GM13976 (cell line): Measurements from ENCODE around the gene ERCC8.
"Not testable (repeated sequence)": the region's sequence is repeated elsewhere in the genome, so short reads cannot be mapped to it uniquely, and the experiment has no call there.

Experiments
- DNase-seq: peaks from one replicate; pipeline ENCODE4 v3.0.0; 2012; ENCODE audit warnings: low spot score
- CTCF ChIP-seq: IDR thresholded peaks from 2 replicates; pipeline ENCODE4 v1.5.1; 2012; ENCODE audit warnings: borderline replicate concordance, mild to moderate bottlenecking; ENCODE audit not compliant: insufficient read depth; ENCODE audit errors: extremely low read depth, missing control alignments, control extremely low read depth
- in situ Hi-C: fragments of 300-500 bp; cut with MboI; formaldehyde crosslinking; loops from one replicate; pipeline ENCODE4 v1.12.0; 2022; ENCODE audit warnings: low sequenced_read_pairs, mixed read lengths, inconsistent platforms; ENCODE audit not compliant: unreplicated experiment

The ERCC8 gene

GRCh38 chr5:60870857-60871256 lies 74.0 kb downstream of the ERCC8 start:
- no peak for DNase-seq
- no peak for TF ChIP-seq CTCF
- in situ Hi-C loops = no loop called here

GRCh38 chr5:60860572-60860971 lies 84.3 kb downstream of the ERCC8 start:
- in situ Hi-C loops, DNase-seq: not testable (repeated sequence)

GRCh38 chr5:60856066-60856465 lies 88.8 kb downstream of the ERCC8 start:
- no peak for DNase-seq
- no peak for TF ChIP-seq CTCF
- in situ Hi-C loops = no loop called here

GRCh38 chr5:60852940-60853339 lies 91.9 kb downstream of the ERCC8 start:
- in situ Hi-C loops = no loop called here
- TF ChIP-seq CTCF = no peak
- no peak for DNase-seq

GRCh38 chr5:60852317-60852716 lies 92.6 kb downstream of the ERCC8 start:
- in situ Hi-C loops = no loop called here
- no peak for DNase-seq

GRCh38 chr5:60851626-60852025 lies 93.2 kb downstream of the ERCC8 start:
- in situ Hi-C loops = no loop called here

More at GRCh38 chr5:60852317-60852716, 92.6 kb downstream of the ERCC8 start:
- TF ChIP-seq CTCF = no peak

GRCh38 chr5:60846298-60846697 lies 98.6 kb downstream of the ERCC8 start:
- TF ChIP-seq CTCF = no peak
- in situ Hi-C loops = no loop called here
- no peak for DNase-seq

More at GRCh38 chr5:60851626-60852025, 93.2 kb downstream of the ERCC8 start:
- no peak for DNase-seq
- no peak for TF ChIP-seq CTCF
